Stimulated activated CD4-positive, alpha-beta T cell treated with anti-CD3 and anti-CD28 coated beads, Interleukin-15, amount 100 ng/mL, for 1 hour (primary cell): ENCODE data around the gene LBHD2.
"Not testable (repeated sequence)": the region's sequence is repeated elsewhere in the genome, so short reads cannot be mapped to it uniquely, and the experiment has no call there.

Source experiments
- DNase-seq, 2 donors: peaks; one replicate each; pipeline ENCODE4 v3.0.0-alpha.2; 2020; ENCODE audit warnings: low read depth in 1 of 2, low spot score in 1 of 2

LBHD2 gene

GRCh38 chr14:103084021-103084919 is at the start of gene LBHD2:
Gene LBHD2, plus strand, starts transcription at chr14:103084210. Its CDS starts 1,803 bp downstream, at chr14:103086013.
- DNase-seq: no peak

GRCh38 chr14:103041464-103041863 is 42.5 kb upstream of the LBHD2 start:
- no peak for DNase-seq

DNA sequence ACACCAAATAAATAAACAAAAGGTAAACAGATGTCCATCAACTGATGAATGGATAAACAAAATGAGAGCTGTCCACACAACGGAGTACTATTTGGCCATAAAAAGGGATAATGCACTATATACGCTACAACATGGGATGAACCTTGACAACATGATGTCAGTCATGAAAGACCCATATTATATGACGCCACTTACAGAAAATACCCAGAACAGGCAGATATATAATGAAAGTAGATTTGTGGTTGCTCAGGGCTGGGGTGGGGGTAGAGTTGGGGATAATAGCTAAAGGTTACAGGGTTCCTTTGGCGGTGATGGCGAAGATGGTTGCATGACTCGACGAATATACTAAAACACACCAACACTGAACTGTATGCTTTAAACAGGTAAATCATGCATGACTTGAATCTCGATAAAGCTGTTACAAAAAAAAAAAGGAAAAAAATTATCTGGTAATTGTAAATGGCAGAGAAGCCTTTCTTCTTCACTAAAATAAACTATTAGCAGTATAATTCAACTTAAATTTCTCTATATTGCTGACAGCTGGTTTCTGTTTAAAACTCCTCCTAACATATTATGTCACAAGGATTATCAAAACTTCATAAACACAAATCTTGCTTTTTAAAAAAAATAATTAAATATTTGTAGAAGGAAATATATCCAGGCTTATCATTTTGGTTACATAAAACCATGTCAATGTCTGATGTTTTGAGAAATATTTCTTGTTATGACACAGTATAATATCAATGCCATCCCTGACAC is 40.6 kb upstream of the LBHD2 start:
- DNase-seq: no peak

GRCh38 chr14:103045371-103045869 is 38.6 kb upstream of the LBHD2 start:
- DNase-seq: no peak

GRCh38 chr14:103047453-103047852 is 36.6 kb upstream of the LBHD2 start:
- not testable (repeated sequence) for DNase-seq

- DNase-seq: no peak
Observed at GRCh38 chr14:103050935-103051334, 33.1 kb upstream of the LBHD2 start.

GRCh38 chr14:103052407-103052806 is 31.6 kb upstream of the LBHD2 start:
- DNase-seq: no peak

DNA sequence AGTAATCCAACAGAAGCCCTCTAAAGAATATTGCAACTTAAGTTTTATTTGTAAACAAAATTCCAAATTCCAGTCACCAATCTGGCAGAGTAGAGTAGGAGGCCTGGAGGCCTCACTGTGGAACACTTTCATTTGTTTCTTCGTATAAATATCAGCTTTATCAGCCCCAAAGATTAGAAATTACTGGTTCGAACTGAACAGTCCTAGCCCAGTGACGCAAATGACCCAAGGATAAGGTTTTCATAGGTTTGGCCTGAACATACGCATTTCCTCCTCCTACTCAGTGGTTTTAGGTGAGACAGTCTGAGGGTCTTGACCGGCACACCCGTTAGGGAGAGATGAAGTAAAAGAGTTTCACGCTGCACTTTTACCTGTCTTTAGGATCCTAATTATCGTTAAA is 28.3 kb upstream of the LBHD2 start:
- no peak for DNase-seq

- no peak for DNase-seq
Observed at GRCh38 chr14:103056322-103057027, 27.5 kb upstream of the LBHD2 start.

- no peak for DNase-seq
Observed at GRCh38 chr14:103057028-103057371, 27.0 kb upstream of the LBHD2 start.

DNA sequence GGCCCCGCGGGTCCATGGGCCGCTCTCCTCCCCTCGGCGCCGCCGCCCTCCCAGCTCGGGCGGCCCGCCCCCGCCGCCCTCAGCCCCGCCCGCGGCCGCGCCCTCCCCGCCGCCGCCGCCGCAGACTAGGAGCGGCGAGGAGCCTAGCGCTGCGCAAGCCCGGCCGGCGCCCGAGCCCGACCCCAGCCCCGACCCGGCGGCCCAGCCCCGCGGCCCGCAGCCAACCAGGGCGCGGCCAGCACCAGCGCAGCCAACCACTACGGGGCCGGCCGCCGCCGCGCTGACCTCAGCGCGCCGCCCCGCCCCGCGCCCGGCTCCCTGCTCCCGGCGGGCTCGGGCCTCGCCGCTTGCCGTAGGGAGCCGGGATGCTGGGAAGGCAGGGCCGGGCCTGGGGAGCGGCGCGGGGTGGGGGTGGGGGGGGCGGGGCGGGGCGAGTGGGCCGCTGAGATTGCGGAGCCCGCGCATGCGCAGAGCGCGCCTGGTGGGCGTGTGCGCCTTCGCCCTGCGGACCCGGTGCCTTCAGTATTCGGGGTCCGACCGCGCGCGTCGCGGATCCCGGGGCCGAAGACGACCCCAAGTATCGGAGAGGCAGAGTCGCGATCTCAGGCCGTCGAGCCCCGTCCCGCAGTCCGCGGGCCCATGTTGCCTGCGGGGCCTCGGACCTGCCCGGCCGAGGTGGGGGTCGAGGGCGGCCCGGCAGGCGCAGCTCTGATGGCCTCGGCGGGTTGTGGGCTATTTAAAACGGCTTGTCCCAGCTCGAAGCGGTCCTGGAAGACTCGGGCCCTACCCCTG is 26.4 kb upstream of the LBHD2 start, which contains the start of gene CDC42BPB:
CDC42BPB (minus strand) TSS at position 178 of the 792 bp plus-strand sequence. CDS start 376 bp downstream, outside the sequence.
- DNase-seq: peak; percentile 29 to 33

DNA sequence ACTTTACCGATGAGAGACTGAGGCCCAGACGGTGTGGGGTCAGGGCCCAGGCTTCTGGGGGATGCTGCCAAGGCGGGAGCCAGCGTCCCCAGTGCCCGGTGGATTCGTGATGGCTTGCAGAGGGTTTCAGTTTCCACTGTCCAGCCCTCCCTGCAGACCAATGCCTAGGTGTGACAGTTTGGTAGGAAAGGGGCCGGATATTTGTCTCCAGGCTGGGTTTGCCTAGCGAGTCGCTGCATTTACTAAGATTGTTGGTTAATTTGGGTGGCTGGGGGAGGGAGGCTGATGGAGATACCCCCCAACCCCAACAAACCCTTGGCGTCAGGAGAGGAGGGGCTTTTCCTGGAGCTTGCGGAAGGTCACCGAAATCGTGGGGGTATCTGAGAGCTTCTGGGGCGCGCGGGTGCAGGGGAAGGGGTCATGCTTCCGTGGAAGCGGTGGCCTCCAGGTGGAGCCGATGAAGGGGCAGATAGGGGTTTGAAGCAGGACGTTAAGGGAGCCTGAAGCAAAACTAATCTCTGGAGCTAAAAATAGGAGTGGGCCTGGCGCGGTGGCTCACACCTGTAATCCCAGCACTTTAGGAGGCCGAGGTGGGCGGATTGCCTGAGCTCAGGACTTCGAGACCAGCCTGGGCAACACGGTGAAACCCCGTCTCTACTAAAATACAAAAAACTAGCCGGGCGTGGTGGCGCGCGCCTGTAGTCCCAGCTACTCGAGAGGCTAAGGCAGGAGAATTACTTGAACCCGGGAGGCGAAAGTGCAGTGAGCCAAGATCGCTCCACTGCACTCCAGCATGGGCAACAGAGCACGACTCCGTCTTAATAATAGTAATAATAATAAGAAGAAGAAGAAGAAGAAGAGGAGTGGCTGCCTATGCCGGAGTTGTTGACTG is 25.6 kb upstream of the LBHD2 start:
- no peak for DNase-seq

DNA sequence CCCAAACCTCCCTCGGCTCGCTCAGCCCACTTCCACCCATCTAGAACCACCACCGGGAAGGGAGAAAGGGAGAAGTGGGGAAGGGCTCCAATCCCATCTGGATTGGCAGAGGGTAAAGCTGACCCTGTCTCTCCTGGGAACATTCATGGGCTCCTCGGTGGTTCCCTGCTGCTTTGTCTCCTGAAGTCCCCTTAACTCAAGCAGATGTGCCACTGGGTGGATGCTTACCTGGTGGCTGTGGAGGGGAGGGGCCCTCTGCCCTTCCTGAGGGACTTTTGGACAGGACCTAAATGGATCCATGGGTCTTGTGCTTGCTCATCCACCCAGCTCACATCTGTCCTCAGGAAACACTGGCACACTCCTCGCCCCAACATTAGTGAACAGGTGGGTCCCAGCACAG is 24.5 kb upstream of the LBHD2 start:
- DNase-seq: no peak

- no peak for DNase-seq
Observed at GRCh38 chr14:103061482-103061976, 22.5 kb upstream of the LBHD2 start.

DNA sequence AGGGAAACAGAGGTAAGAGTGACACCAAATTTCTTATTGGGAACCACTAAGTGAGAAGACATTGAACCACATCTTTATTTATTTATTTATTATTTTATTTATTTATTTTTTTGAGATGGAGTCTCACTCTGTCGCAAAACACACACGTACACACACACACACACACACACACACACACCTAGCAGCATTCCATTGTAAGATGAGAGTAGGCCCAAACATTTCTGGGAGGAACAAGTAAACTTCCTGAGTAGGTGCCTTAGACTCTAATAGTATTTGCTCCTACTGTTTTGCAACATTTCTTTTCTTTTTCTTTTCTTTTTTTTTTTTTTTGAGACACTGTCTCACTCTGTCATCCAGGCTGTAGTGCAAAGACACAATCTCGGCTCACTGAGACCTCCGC is 19.6 kb upstream of the LBHD2 start:
- no peak for DNase-seq

DNA sequence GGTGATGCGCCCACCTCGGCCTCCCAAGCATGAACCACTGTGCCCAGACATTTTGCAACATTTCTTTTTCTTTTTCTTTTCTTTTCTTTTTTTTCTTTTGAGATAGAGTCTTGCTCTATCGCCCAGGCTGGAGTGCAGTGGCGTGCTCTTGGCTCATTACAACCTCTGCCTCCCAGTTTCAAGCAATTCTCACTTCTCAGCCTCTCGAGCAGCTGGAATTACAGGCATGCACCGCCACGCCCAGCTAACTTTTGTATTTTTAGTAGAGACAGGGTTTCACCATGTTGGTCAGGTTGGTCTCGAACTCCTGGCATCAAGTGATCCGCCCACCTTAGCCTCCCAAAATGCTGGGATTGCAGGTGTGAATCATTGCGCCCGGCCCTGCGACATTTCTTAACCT is 19.0 kb upstream of the LBHD2 start:
- no peak for DNase-seq

- no peak for DNase-seq
Observed at GRCh38 chr14:103065861-103066260, 18.1 kb upstream of the LBHD2 start.

DNA sequence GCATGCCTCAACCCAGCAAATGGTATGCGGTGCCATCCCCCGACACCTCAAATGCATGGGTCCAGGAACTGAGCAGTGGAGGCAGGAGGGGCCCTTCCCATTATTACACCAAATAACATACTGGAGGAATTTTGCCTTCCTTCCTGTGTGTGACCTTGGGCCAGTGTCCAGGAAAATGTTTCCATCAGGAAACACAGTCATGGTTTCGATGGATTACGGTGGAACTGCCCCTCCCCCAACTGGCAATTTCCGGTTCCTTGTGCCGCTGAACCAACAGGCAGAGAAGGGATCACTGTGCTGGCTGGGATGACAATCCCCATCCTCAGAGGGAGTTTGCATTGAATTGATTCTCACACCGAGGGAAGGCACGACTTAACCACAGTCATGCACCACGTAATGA is 17.6 kb upstream of the LBHD2 start:
- DNase-seq: no peak

- no peak for DNase-seq
Observed at GRCh38 chr14:103067231-103067954, 16.6 kb upstream of the LBHD2 start.
